DND-41 (cell line): ENCODE data around the gene XXYLT1.

Experiments used
- ATAC-seq: fragments of 200-7000 bp; cut with Tn5 transposase; 3 replicates; pipeline ENCODE4 v1.9.1; 2021; ENCODE audit warnings: low read depth; ENCODE audit not compliant: insufficient read depth
- DNase-seq: peaks from one replicate; pipeline ENCODE4 v3.0.0-alpha.2; 2020
- H2AFZ ChIP-seq: 2 replicates; pipeline ENCODE4 v1.6.0; 2012; ENCODE audit warnings: low read depth, low read length
- H3K27ac ChIP-seq: 2 replicates; pipeline ENCODE4 v1.5.1; 2012; ENCODE audit warnings: low read length, inconsistent platforms
- H3K27me3 ChIP-seq: fragments of 200-600 bp; sonication (generic); 2 replicates; pipeline ENCODE4 v1.6.0; 2012; ENCODE audit warnings: low read length, mild to moderate bottlenecking, inconsistent platforms; ENCODE audit not compliant: insufficient read depth, poor library complexity
- H3K36me3 ChIP-seq: 2 replicates; pipeline ENCODE4 v1.5.1; 2012; ENCODE audit warnings: low read length, inconsistent platforms; ENCODE audit not compliant: insufficient read depth
- H3K4me1 ChIP-seq: 2 replicates; pipeline ENCODE4 v1.5.1; 2012; ENCODE audit warnings: mild to moderate bottlenecking, low read length; ENCODE audit not compliant: insufficient read depth
- H3K4me2 ChIP-seq: 2 replicates; pipeline ENCODE4 v1.6.0; 2012; ENCODE audit warnings: mild to moderate bottlenecking, moderate library complexity, low read length, inconsistent platforms; ENCODE audit not compliant: insufficient read depth
- H3K4me3 ChIP-seq, 2 experiments: fragments of 200-600 bp in 1 of 2; shearing (Covaris generic) in 1 of 2; 2 replicates each; pipeline ENCODE4 v1.5.1; 2012 to 2016; ENCODE audit warnings: inconsistent platforms in 2 of 2, low read length in 2 of 2, mild to moderate bottlenecking in 2 of 2, low read depth in 1 of 2, moderate library complexity in 1 of 2
- H3K79me2 ChIP-seq: 2 replicates; pipeline ENCODE4 v1.6.0; 2012; ENCODE audit warnings: low read length, inconsistent platforms; ENCODE audit not compliant: insufficient read depth
- H3K9ac ChIP-seq: 2 replicates; pipeline ENCODE4 v1.6.0; 2012; ENCODE audit warnings: low read depth, mild to moderate bottlenecking, inconsistent platforms, low read length, moderate library complexity
- H3K9me3 ChIP-seq: 2 replicates; pipeline ENCODE4 v1.5.1; 2012; ENCODE audit warnings: low read length, moderate library complexity, mild to moderate bottlenecking, inconsistent platforms; ENCODE audit not compliant: insufficient read depth, severe bottlenecking
- H4K20me1 ChIP-seq: 2 replicates; pipeline ENCODE4 v1.6.0; 2012; ENCODE audit warnings: low read length; ENCODE audit not compliant: insufficient read depth
- EZH2 ChIP-seq: IDR thresholded peaks from 3 replicates; pipeline ENCODE4 v1.6.1; 2012; ENCODE audit warnings: borderline replicate concordance, low read depth, mild to moderate bottlenecking, moderate library complexity, low read length, inconsistent platforms; ENCODE audit not compliant: severe bottlenecking
- TF ChIP-seq, protein P1 (sequence below): IDR thresholded peaks from 2 replicates; pipeline ENCODE4 v1.5.1; 2012; ENCODE audit warnings: borderline replicate concordance, low read length, moderate library complexity, mild to moderate bottlenecking; ENCODE audit not compliant: poor library complexity, severe bottlenecking; ENCODE audit errors: extremely low read depth

Gene XXYLT1

DNA sequence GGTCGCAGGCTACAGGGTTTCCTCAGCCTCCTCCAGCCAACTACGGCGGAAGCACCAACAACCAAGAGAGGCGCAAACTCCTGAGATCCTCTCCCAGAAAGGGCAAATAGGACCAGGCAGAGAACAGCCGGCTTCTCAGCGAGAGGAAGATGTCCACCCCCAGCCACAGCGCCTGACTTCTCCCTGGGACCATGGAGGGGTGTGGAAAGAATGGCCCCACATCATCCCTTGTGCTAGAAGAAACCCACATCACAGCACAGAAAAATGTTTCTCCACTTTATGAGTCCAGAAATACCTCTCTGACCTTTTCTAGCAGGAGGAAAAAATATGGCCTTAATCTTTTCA is 105.7 kb downstream of the XXYLT1 start:
- no peak overlapping the region for H3K9ac ChIP-seq
- DNase-seq, result no peak
- TF ChIP-seq, protein P1, sequence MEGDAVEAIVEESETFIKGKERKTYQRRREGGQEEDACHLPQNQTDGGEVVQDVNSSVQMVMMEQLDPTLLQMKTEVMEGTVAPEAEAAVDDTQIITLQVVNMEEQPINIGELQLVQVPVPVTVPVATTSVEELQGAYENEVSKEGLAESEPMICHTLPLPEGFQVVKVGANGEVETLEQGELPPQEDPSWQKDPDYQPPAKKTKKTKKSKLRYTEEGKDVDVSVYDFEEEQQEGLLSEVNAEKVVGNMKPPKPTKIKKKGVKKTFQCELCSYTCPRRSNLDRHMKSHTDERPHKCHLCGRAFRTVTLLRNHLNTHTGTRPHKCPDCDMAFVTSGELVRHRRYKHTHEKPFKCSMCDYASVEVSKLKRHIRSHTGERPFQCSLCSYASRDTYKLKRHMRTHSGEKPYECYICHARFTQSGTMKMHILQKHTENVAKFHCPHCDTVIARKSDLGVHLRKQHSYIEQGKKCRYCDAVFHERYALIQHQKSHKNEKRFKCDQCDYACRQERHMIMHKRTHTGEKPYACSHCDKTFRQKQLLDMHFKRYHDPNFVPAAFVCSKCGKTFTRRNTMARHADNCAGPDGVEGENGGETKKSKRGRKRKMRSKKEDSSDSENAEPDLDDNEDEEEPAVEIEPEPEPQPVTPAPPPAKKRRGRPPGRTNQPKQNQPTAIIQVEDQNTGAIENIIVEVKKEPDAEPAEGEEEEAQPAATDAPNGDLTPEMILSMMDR, result no peak
- TF ChIP-seq EZH2, result no peak
- H3K79me2 ChIP-seq, result no peaks in the 10 kb centered on the region
- no peak overlapping the region for H2AFZ ChIP-seq
- H3K27me3 ChIP-seq, result no peaks in the 10 kb centered on the region
- H3K27ac ChIP-seq, result no peak overlapping the region
- H4K20me1 ChIP-seq, result peaks cover 16% of the 10 kb centered on the region
- H3K36me3 ChIP-seq, result no peaks in the 10 kb centered on the region
- no peak overlapping the region for H3K4me3 ChIP-seq
- no peaks in the 10 kb centered on the region for H3K9me3 ChIP-seq
- H3K4me1 ChIP-seq, result no peaks in the 10 kb centered on the region
- no peak overlapping the region for H3K4me2 ChIP-seq
- no peak for ATAC-seq

DNA sequence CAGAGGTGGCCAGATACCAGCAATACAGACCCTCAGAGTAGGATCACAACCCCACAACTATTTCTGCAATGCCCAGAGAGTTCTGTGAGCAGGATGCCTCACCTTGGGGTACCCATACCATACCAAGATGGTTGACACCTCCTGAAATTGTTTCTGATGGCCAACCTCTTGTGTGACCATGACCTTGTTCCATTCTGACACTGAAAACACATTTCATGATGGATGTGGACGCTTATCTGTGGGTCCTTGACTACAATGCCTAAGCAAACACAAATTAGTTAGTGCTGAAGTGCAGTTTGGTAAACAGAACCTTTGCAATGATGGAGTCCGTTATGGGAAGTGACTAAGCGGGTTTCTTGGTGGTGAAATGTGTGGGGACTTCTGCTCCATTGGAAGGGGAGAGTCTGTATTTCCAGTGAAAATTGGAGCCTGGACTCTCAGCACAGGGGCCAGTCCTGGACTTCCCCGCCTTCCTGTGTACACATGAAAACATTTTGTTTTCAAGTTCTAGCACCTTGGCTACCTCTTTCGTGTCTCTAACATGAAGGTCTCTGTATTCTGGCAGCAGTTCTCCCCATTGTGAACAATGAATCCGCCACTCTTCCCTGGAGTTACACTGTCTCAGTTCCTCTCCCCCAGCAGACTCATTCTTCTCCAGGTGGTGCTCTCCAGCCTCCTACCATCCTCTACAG is 106.2 kb downstream of the XXYLT1 start:
- ATAC-seq (no peak), DNase-seq (no peak)
- no peaks in the 10 kb centered on the region for H3K9me3 ChIP-seq
- no peak overlapping the region for H2AFZ ChIP-seq
- H3K36me3 ChIP-seq, result no peaks in the 10 kb centered on the region
- peaks cover 17% of the 10 kb centered on the region for H4K20me1 ChIP-seq
- no peaks in the 10 kb centered on the region for H3K79me2 ChIP-seq
- TF ChIP-seq EZH2, result no peak
- TF ChIP-seq, protein P1, result no peak
- H3K4me3 ChIP-seq, result no peak overlapping the region
- H3K27ac ChIP-seq, result no peak overlapping the region
- no peak overlapping the region for H3K4me2 ChIP-seq
- H3K9ac ChIP-seq, result no peak overlapping the region
- H3K4me1 ChIP-seq, result no peaks in the 10 kb centered on the region
- no peaks in the 10 kb centered on the region for H3K27me3 ChIP-seq

DNA sequence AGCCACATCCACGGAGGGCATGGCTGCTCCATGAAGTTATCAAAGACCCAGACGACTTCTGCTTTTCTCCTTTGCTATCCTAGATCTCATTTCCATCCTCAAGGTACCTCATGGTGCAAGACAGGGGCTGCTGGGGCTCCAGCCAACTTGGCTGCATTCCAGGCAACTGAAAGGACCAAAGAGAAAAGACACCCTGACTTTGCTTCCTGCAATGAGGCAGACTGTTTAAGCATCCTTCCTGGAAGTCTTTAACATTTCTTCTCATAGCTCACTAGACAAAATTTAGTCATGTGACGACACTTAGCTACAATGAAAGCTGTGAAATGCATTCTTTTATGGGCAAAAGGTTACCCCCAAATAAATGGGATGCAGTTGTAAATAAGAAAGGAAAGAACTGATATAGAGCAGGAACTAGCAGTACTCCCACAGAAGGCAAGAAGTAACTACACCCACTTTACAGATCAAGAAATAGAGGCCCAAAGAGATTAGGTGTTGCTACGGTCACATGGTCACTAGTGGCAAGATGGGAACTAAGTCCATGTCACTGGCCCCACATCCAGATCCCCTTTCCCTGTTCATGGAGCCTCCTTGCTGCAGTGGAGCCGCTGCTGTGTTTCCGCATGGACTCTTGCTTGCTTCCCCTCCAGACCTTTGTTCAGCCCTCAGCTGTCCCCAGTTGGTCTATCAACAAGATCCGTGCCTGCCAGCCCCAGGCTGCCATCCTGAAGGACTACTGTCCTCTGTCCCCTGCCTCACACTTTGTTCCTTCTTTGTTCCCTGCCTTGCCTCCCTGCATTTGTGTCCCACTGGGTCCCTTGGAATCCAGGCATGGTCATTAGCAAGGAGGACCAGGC is 107.0 kb downstream of the XXYLT1 start:
- no peaks in the 10 kb centered on the region for H3K36me3 ChIP-seq
- H3K4me3 ChIP-seq, result no peak overlapping the region
- no peak for DNase-seq
- H3K9ac ChIP-seq, result no peak overlapping the region
- peaks cover 22% of the 10 kb centered on the region for H4K20me1 ChIP-seq
- no peaks in the 10 kb centered on the region for H3K27me3 ChIP-seq
- no peak for ATAC-seq
- H3K79me2 ChIP-seq, result no peaks in the 10 kb centered on the region
- H3K9me3 ChIP-seq, result no peaks in the 10 kb centered on the region
- no peak overlapping the region for H2AFZ ChIP-seq
- H3K4me2 ChIP-seq, result no peak overlapping the region
- H3K4me1 ChIP-seq, result no peaks in the 10 kb centered on the region
- no peak overlapping the region for H3K27ac ChIP-seq
- TF ChIP-seq, protein P1, result no peak
- no peak for TF ChIP-seq EZH2
